HEK293 (cell line): ENCODE data around the gene PLCB1.

Source experiments
- CTCF ChIA-PET: fragments of 350-600 bp; formaldehyde crosslinking; extraction: SDS; loops from one replicate; lab custom pipeline; 2021; ENCODE audit warnings: antibody characterized with exemption; lab: Yijun Ruan, JAX
- POLR2A ChIA-PET: fragments of 300-600 bp; formaldehyde crosslinking; extraction: SDS; loops from one replicate; lab custom pipeline; 2020; ENCODE audit warnings: antibody characterized with exemption, inconsistent platforms; lab: Yijun Ruan, JAX
- H3K27ac ChIP-seq: fragments of 200-500 bp; sonication (Bioruptor generic); 2 replicates; pipeline ENCODE4 v1.5.1; 2014; ENCODE audit warnings: low read depth, low read length, control low read depth, inconsistent platforms; ENCODE audit errors: extremely low read depth
- H3K36me3 ChIP-seq, 2 experiments: fragments of 200-500 bp in 1 of 2; sonication (Bioruptor generic) in 1 of 2; 1 replicate in 1 of 2; 2 replicates in 1 of 2; pipeline ENCODE4 v1.5.1; 2014 to 2017; ENCODE audit warnings: inconsistent platforms in 2 of 2, low read length in 2 of 2; ENCODE audit not compliant: control insufficient read depth in 2 of 2, insufficient read depth in 1 of 2
- H3K4me1 ChIP-seq: fragments of 200-500 bp; sonication (Bioruptor generic); 2 replicates; pipeline ENCODE4 v1.5.1; 2014; ENCODE audit warnings: mild to moderate bottlenecking, low read length, inconsistent platforms; ENCODE audit not compliant: control insufficient read depth, insufficient read depth
- H3K4me3 ChIP-seq: 2 replicates; pipeline ENCODE4 v1.5.1; 2011; ENCODE audit warnings: low read depth, mild to moderate bottlenecking, control low read depth, low read length, moderate library complexity
- H3K9me3 ChIP-seq: fragments of 200-500 bp; sonication (Bioruptor generic); 2 replicates; pipeline ENCODE4 v1.5.1; 2014; ENCODE audit warnings: low read depth, low read length, inconsistent platforms; ENCODE audit not compliant: control insufficient read depth, insufficient read depth
- BCL11B ChIP-seq: fragments of 450-650 bp; formaldehyde crosslinking; IDR thresholded peaks from 2 replicates; pipeline ENCODE4 v1.5.1; 2016; ENCODE audit warnings: low read depth, missing biosample characterization, missing genetic modification characterization
- KLF10 ChIP-seq: fragments of 450-650 bp; IDR thresholded peaks from 2 replicates; pipeline ENCODE4 v1.5.1; 2018; ENCODE audit warnings: missing biosample characterization, mild to moderate bottlenecking, missing genetic modification characterization
- KLF8 ChIP-seq: fragments of 450-650 bp; formaldehyde crosslinking; IDR thresholded peaks from 2 replicates; pipeline ENCODE4 v1.5.1; 2016; ENCODE audit warnings: missing biosample characterization, missing genetic modification characterization
- OSR2 ChIP-seq: fragments of 450-650 bp; formaldehyde crosslinking; IDR thresholded peaks from 2 replicates; pipeline ENCODE4 v1.5.1; 2016; ENCODE audit warnings: missing biosample characterization, missing genetic modification characterization
- SP3 ChIP-seq: fragments of 450-650 bp; formaldehyde crosslinking; IDR thresholded peaks from 2 replicates; pipeline ENCODE4 v1.5.1; 2016; ENCODE audit warnings: missing biosample characterization, missing genetic modification characterization
- TRIM28 ChIP-seq: IDR thresholded peaks from 2 replicates; pipeline ENCODE4 v1.6.1; 2011; ENCODE audit warnings: low read length, control low read depth, borderline replicate concordance
- ZNF112 ChIP-seq: fragments of 450-650 bp; formaldehyde crosslinking; IDR thresholded peaks from 2 replicates; pipeline ENCODE4 v1.5.0; 2017; ENCODE audit warnings: missing biosample characterization, missing genetic modification characterization
- ZNF169 ChIP-seq: fragments of 450-650 bp; formaldehyde crosslinking; IDR thresholded peaks from 2 replicates; pipeline ENCODE4 v1.5.1; 2016; ENCODE audit warnings: missing biosample characterization, missing genetic modification characterization
- ZNF2 ChIP-seq: fragments of 450-650 bp; formaldehyde crosslinking; IDR thresholded peaks from 2 replicates; pipeline ENCODE4 v1.5.1; 2016; ENCODE audit warnings: missing biosample characterization, missing genetic modification characterization
- ZNF23 ChIP-seq: fragments of 450-650 bp; formaldehyde crosslinking; IDR thresholded peaks from 2 replicates; pipeline ENCODE4 v1.5.1; 2016; ENCODE audit warnings: missing biosample characterization, missing genetic modification characterization, borderline replicate concordance
- ZNF311 ChIP-seq: fragments of 450-650 bp; formaldehyde crosslinking; IDR thresholded peaks from 2 replicates; pipeline ENCODE4 v1.5.1; 2017; ENCODE audit warnings: missing biosample characterization, missing genetic modification characterization, borderline replicate concordance
- ZNF354C ChIP-seq: fragments of 450-650 bp; formaldehyde crosslinking; IDR thresholded peaks from 2 replicates; pipeline ENCODE4 v1.5.1; 2016; ENCODE audit warnings: missing biosample characterization, missing genetic modification characterization, low read depth, borderline replicate concordance
- ZNF404 ChIP-seq: fragments of 450-650 bp; formaldehyde crosslinking; IDR thresholded peaks from 2 replicates; pipeline ENCODE4 v1.5.1; 2017; ENCODE audit warnings: missing biosample characterization, missing genetic modification characterization
- ZNF416 ChIP-seq: fragments of 450-650 bp; formaldehyde crosslinking; IDR thresholded peaks from 2 replicates; pipeline ENCODE4 v1.5.1; 2016; ENCODE audit warnings: missing biosample characterization, missing genetic modification characterization
- ZNF530 ChIP-seq: fragments of 450-650 bp; formaldehyde crosslinking; IDR thresholded peaks from 2 replicates; pipeline ENCODE4 v1.5.1; 2016; ENCODE audit warnings: low read depth, missing biosample characterization, missing genetic modification characterization
- ZNF623 ChIP-seq: fragments of 450-650 bp; formaldehyde crosslinking; IDR thresholded peaks from 2 replicates; pipeline ENCODE4 v1.5.1; 2016; ENCODE audit warnings: missing biosample characterization, missing genetic modification characterization
- ZXDB ChIP-seq: fragments of 450-650 bp; formaldehyde crosslinking; IDR thresholded peaks from 2 replicates; pipeline ENCODE4 v1.5.1; 2016; ENCODE audit warnings: missing biosample characterization, missing genetic modification characterization
- TF ChIP-seq, protein P1 (sequence below): fragments of 450-650 bp; formaldehyde crosslinking; conservative IDR thresholded peaks from 2 replicates; pipeline ENCODE4 v1.5.1; 2016; ENCODE audit warnings: low read depth, missing biosample characterization, missing genetic modification characterization
- TF ChIP-seq, protein P2 (sequence below): fragments of 450-650 bp; formaldehyde crosslinking; IDR thresholded peaks from 2 replicates; pipeline ENCODE4; 2016; ENCODE audit warnings: missing biosample characterization, missing genetic modification characterization
- TF ChIP-seq, protein P3 (sequence below): fragments of 450-650 bp; formaldehyde crosslinking; IDR thresholded peaks from 2 replicates; pipeline ENCODE4 v1.5.1; 2017; ENCODE audit warnings: missing biosample characterization, missing genetic modification characterization
- TF ChIP-seq, protein P4 (sequence below): fragments of 450-650 bp; formaldehyde crosslinking; IDR thresholded peaks from 2 replicates; pipeline ENCODE4 v1.5.1; 2016; ENCODE audit warnings: missing biosample characterization, missing genetic modification characterization, low read depth
- TF ChIP-seq, protein P5 (sequence below): fragments of 450-650 bp; formaldehyde crosslinking; IDR thresholded peaks from 2 replicates; pipeline ENCODE4 v1.5.1; 2016; ENCODE audit warnings: missing biosample characterization, missing genetic modification characterization

PLCB1 gene

DNA sequence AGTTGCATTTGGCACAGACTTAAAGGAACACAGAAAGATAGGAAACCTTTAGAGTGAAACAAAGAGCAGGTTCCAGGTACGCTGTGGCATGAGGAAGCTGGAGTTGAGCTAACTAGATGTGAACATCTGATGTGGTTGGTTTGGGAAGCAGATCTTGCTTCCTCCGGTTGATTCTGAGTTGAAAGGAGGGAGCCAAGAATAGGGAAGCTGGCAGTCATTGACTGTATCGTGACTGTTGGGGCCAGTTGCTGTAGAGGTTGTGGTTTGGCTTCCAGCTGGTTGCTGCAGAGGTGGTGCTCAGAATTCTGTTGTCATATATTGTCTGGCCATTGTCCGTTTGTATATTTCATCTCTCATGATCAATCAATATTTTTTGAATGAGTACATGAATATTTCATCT lies 325.9 kb downstream of the PLCB1 start:
- POLR2A ChIA-PET = no interaction called here
- CTCF ChIA-PET = interaction anchor here (0.6 to 0.8 kb wide), 3 partner anchors 72 to 331 kb away, joined by 4 to 5 read pairs (median 5); no protein-coding TSS in a partner anchor
- Histone ChIP-seq H3K27ac (no peak overlapping the region), H3K9me3 (no peaks in the 10 kb centered on the region), H3K36me3 (no peaks in the 10 kb centered on the region), H3K4me1 (no peaks in the 10 kb centered on the region)
- TF ChIP-seq ZXDB (tag by site-specific recombination) = no peak
- no peak for TF ChIP-seq ZNF404 (tag by site-specific recombination)
- TF ChIP-seq TRIM28 = no peak
- TF ChIP-seq ZNF169 (tag by site-specific recombination) = no peak
- no peak for TF ChIP-seq KLF8 (tag by site-specific recombination)
- TF ChIP-seq ZNF2 (tag by site-specific recombination) = no peak
- TF ChIP-seq ZNF23 = no peak
- no peak for TF ChIP-seq ZNF416 (tag by site-specific recombination)
- no peak for TF ChIP-seq SP3
- no peak for TF ChIP-seq ZNF530 (tag by site-specific recombination)
- no peak for TF ChIP-seq OSR2 (tag by site-specific recombination)
- TF ChIP-seq ZNF623 (tag by site-specific recombination) = no peak
- TF ChIP-seq, protein P1, sequence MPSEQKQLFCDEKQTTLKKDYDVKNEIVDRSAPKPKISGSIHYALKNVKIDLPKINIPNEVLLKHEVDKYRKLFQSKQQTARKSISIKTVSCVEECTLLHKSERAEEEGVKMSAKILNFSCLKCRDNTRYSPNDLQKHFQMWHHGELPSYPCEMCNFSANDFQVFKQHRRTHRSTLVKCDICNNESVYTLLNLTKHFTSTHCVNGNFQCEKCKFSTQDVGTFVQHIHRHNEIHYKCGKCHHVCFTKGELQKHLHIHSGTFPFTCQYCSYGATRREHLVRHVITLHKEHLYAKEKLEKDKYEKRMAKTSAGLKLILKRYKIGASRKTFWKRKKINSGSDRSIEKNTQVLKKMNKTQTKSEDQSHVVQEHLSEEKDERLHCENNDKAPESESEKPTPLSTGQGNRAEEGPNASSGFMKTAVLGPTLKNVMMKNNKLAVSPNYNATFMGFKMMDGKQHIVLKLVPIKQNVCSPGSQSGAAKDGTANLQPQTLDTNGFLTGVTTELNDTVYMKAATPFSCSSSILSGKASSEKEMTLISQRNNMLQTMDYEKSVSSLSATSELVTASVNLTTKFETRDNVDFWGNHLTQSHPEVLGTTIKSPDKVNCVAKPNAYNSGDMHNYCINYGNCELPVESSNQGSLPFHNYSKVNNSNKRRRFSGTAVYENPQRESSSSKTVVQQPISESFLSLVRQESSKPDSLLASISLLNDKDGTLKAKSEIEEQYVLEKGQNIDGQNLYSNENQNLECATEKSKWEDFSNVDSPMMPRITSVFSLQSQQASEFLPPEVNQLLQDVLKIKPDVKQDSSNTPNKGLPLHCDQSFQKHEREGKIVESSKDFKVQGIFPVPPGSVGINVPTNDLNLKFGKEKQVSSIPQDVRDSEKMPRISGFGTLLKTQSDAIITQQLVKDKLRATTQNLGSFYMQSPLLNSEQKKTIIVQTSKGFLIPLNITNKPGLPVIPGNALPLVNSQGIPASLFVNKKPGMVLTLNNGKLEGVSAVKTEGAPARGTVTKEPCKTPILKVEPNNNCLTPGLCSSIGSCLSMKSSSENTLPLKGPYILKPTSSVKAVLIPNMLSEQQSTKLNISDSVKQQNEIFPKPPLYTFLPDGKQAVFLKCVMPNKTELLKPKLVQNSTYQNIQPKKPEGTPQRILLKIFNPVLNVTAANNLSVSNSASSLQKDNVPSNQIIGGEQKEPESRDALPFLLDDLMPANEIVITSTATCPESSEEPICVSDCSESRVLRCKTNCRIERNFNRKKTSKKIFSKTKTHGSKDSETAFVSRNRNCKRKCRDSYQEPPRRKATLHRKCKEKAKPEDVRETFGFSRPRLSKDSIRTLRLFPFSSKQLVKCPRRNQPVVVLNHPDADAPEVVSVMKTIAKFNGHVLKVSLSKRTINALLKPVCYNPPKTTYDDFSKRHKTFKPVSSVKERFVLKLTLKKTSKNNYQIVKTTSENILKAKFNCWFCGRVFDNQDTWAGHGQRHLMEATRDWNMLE (tag by site-specific recombination) = no peak
- TF ChIP-seq ZNF354C (tag by site-specific recombination) = no peak
- TF ChIP-seq ZNF112 (tag by site-specific recombination) = no peak
- no peak for TF ChIP-seq KLF10
- TF ChIP-seq ZNF311 (tag by site-specific recombination) = no peak
- TF ChIP-seq, all 188 proteins: peak for 0
- no peak overlapping the region for H3K4me3 ChIP-seq

DNA sequence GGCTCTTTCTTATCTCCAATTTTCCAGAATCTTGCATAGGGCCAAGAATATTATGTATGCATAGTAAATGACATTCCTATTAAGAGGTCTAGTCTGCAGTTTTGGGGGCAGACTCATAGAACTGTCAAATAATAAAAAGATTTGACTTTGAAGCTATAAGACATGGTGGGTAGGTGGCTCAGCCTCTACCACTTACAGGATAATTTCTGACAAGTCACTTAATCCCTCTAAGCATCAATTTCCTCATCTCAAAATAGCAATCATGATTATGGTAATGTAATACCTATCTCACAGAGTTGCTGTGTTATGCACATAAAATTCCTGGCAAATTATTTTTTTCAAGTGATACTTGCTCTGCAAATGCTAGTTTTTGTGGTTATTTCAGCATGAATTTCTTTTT lies 329.1 kb downstream of the PLCB1 start:
- ChIA-PET POLR2A (no interaction called here), CTCF (no interaction called here)
- no peak overlapping the region for H3K27ac ChIP-seq
- no peaks in the 10 kb centered on the region for H3K36me3 ChIP-seq
- no peaks in the 10 kb centered on the region for H3K9me3 ChIP-seq
- no peaks in the 10 kb centered on the region for H3K4me1 ChIP-seq
- no peak overlapping the region for H3K4me3 ChIP-seq
- TF ChIP-seq, protein P2, sequence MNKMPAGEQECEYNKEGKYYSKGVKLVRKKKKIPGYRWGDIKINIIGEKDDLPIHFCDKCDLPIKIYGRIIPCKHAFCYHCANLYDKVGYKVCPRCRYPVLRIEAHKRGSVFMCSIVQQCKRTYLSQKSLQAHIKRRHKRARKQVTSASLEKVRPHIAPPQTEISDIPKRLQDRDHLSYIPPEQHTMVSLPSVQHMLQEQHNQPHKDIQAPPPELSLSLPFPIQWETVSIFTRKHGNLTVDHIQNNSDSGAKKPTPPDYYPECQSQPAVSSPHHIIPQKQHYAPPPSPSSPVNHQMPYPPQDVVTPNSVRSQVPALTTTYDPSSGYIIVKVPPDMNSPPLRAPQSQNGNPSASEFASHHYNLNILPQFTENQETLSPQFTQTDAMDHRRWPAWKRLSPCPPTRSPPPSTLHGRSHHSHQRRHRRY (tag by site-specific recombination) = no peak
- no peak for TF ChIP-seq BCL11B (tag by site-specific recombination)
- TF ChIP-seq, protein P3, sequence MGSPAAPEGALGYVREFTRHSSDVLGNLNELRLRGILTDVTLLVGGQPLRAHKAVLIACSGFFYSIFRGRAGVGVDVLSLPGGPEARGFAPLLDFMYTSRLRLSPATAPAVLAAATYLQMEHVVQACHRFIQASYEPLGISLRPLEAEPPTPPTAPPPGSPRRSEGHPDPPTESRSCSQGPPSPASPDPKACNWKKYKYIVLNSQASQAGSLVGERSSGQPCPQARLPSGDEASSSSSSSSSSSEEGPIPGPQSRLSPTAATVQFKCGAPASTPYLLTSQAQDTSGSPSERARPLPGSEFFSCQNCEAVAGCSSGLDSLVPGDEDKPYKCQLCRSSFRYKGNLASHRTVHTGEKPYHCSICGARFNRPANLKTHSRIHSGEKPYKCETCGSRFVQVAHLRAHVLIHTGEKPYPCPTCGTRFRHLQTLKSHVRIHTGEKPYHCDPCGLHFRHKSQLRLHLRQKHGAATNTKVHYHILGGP = no peak
- TF ChIP-seq, protein P4, sequence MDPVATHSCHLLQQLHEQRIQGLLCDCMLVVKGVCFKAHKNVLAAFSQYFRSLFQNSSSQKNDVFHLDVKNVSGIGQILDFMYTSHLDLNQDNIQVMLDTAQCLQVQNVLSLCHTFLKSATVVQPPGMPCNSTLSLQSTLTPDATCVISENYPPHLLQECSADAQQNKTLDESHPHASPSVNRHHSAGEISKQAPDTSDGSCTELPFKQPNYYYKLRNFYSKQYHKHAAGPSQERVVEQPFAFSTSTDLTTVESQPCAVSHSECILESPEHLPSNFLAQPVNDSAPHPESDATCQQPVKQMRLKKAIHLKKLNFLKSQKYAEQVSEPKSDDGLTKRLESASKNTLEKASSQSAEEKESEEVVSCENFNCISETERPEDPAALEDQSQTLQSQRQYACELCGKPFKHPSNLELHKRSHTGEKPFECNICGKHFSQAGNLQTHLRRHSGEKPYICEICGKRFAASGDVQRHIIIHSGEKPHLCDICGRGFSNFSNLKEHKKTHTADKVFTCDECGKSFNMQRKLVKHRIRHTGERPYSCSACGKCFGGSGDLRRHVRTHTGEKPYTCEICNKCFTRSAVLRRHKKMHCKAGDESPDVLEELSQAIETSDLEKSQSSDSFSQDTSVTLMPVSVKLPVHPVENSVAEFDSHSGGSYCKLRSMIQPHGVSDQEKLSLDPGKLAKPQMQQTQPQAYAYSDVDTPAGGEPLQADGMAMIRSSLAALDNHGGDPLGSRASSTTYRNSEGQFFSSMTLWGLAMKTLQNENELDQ (tag by site-specific recombination) = no peak
- TF ChIP-seq, protein P5, sequence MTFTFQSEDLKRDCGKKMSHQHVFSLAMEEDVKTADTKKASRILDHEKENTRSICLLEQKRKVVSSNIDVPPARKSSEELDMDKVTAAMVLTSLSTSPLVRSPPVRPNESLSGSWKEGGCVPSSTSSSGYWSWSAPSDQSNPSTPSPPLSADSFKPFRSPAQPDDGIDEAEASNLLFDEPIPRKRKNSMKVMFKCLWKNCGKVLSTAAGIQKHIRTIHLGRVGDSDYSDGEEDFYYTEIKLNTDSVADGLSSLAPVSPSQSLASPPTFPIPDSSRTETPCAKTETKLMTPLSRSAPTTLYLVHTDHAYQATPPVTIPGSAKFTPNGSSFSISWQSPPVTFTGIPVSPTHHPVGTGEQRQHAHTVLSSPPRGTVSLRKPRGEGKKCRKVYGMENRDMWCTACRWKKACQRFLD (tag by site-specific recombination) = no peak
- no peak for TF ChIP-seq ZNF112 (tag by site-specific recombination)
